ENCODE results near the gene NMT2. TPM values are rescaled to one million over a fixed set of nuclear protein-coding genes. Genes with fewer than 3 reads are reported as not detected.

The NMT2 gene
- total and polyA plus RNA-seq, 2 experiments from 2014 or later: 11.7 to 16.8 TPM

DNA sequence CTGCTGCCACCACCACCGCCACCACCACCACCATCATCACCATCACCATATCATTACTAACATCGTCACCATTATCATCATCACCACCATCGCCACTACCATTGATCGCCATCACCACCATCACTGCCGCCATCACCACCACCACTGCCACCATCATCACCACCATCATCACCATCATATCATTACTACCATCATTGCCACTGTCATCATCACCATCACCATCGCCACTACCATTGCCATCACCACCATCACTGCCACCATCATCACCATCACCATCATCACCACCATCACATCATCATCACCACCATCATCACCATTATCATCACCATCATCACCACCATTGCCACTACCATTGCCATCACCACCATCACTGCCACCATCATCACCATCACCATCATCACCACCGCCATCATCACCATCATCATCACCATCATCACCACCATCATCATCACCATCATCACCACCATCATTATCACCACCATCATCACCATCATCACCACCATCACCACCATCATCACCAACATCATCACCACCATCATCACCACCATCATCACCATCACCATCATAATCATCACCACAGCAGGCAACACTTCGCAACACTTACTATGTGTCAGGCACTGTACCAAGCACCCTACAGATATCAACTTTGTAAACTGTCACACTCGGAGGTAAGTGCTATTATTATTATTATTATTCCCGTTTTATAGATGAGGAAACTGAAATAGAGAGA lies 19.3 kb downstream of the NMT2 start:
- H3K36me3 Mint-ChIP-seq (ENCODE audit: low read depth): no peaks in the 10 kb centered on the region
- H3K4me3 Mint-ChIP-seq: no peak overlapping the region
- TF ChIP-seq, protein P1, sequence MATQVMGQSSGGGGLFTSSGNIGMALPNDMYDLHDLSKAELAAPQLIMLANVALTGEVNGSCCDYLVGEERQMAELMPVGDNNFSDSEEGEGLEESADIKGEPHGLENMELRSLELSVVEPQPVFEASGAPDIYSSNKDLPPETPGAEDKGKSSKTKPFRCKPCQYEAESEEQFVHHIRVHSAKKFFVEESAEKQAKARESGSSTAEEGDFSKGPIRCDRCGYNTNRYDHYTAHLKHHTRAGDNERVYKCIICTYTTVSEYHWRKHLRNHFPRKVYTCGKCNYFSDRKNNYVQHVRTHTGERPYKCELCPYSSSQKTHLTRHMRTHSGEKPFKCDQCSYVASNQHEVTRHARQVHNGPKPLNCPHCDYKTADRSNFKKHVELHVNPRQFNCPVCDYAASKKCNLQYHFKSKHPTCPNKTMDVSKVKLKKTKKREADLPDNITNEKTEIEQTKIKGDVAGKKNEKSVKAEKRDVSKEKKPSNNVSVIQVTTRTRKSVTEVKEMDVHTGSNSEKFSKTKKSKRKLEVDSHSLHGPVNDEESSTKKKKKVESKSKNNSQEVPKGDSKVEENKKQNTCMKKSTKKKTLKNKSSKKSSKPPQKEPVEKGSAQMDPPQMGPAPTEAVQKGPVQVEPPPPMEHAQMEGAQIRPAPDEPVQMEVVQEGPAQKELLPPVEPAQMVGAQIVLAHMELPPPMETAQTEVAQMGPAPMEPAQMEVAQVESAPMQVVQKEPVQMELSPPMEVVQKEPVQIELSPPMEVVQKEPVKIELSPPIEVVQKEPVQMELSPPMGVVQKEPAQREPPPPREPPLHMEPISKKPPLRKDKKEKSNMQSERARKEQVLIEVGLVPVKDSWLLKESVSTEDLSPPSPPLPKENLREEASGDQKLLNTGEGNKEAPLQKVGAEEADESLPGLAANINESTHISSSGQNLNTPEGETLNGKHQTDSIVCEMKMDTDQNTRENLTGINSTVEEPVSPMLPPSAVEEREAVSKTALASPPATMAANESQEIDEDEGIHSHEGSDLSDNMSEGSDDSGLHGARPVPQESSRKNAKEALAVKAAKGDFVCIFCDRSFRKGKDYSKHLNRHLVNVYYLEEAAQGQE (IDR thresholded peaks at IDR 0.05; ENCODE audit: unreplicated experiment): no peak
- no peak for TF ChIP-seq JUNB (IDR thresholded peaks at IDR 0.05; ENCODE audit: unreplicated experiment)
- no peak for TF ChIP-seq STAT1 (IDR thresholded peaks at IDR 0.05; ENCODE audit: unreplicated experiment)
- no peak for TF ChIP-seq POLR2AphosphoS5 (IDR thresholded peaks at IDR 0.05; ENCODE audit: low read depth)
- no peak for TF ChIP-seq ZNF114 (CRISPR knock-in tag; IDR thresholded peaks at IDR 0.05)
- ATAC-seq (no peak), DNase-seq (ENCODE audit: low spot score) (no peak)
- no peak overlapping the region for H3K27ac Mint-ChIP-seq
- Histone ChIP-seq H3K4me1 (ENCODE audit: insufficient read depth) (no peaks in the 10 kb centered on the region), H3K27ac (ENCODE audit: low read depth) (no peak overlapping the region), H2AFZ (no peak overlapping the region), H3F3A (replicated peaks; ENCODE audit: low read depth) (no peaks in the 10 kb centered on the region), H3K4me2 (no peak overlapping the region), H3K9me2 (ENCODE audit: insufficient read depth) (0 out of 2 replicates have a peak, but pooled peaks cover 7% of the 10 kb centered on the region), H3K4me3 (no peak overlapping the region), H3K79me2 (replicated peaks; ENCODE audit: insufficient read depth) (peaks cover 45% of the 10 kb centered on the region), H3K27me3 (ENCODE audit: insufficient read depth) (no peaks in the 10 kb centered on the region), H4K20me1 (replicated peaks; ENCODE audit: insufficient read depth) (peaks cover 4% of the 10 kb centered on the region), H3K36me3 (ENCODE audit: insufficient read depth) (no peaks in the 10 kb centered on the region)
- H3K27me3 Mint-ChIP-seq (ENCODE audit: insufficient read depth, low read depth, poor library complexity): peaks cover 4% of the 10 kb centered on the region
- no peaks in the 10 kb centered on the region for H3K9me3 Mint-ChIP-seq
- peaks cover 3% of the 10 kb centered on the region; the same call in 1 of the 3 replicates for H3K4me1 Mint-ChIP-seq

DNA sequence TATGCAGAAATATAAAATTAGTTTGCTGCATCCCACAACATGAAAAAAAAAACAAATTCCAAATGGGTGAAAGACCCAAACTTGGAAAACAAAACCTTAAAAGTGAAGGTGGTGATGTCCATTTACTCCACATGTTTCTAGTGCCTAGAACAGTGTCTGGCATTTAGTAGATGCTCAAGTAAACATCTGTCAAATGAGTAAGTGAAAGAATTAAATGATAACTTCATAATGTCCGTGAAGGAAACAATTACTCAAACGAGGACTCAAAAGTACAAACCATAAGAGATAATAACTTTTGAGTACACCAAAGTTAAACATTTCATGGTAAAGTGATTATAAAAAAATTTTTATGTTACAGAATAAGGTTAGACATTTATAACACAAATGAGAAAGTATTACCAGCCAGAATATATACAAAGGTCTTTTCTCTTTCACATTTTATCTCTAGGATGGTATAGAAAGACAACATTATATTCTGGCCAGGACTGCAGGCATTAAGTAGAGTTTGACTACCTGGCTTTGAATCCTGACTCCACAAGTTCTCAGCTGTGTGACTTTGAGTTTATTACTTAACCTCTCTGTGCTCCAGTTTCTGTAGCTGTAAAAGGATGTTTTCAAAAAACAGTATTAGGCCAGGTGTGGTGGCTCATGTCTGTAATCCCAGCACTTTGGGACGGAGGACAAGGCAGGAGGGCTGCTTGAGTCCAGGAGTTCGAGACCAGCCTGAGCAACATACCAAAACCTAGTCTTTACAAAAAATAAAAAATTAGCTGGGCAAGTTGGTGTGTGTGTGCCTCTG lies 20.7 kb downstream of the NMT2 start:
- no peak overlapping the region for H2AFZ ChIP-seq
- H3K27ac ChIP-seq (ENCODE audit: low read depth): no peak overlapping the region
- H3K9me2 ChIP-seq (ENCODE audit: insufficient read depth): 0 out of 2 replicates have a peak, but pooled peaks cover 7% of the 10 kb centered on the region
- no peaks in the 10 kb centered on the region for H3K9me3 Mint-ChIP-seq
- H3K79me2 ChIP-seq (replicated peaks; ENCODE audit: insufficient read depth): peaks cover 47% of the 10 kb centered on the region
- no peak overlapping the region for H3K4me2 ChIP-seq
- H3K27me3 Mint-ChIP-seq (ENCODE audit: insufficient read depth, low read depth, poor library complexity): peaks cover 4% of the 10 kb centered on the region
- H3K4me1 Mint-ChIP-seq: peaks cover 3% of the 10 kb centered on the region; the same call in 1 of the 3 replicates
- H3K36me3 ChIP-seq (ENCODE audit: insufficient read depth): no peaks in the 10 kb centered on the region
- DNase-seq (ENCODE audit: low spot score) (no peak), ATAC-seq (no peak)
- H3K27ac Mint-ChIP-seq: no peak overlapping the region
- no peak overlapping the region for H3K4me3 ChIP-seq
- no peaks in the 10 kb centered on the region for H3K36me3 Mint-ChIP-seq (ENCODE audit: low read depth)
- H3K4me3 Mint-ChIP-seq: no peak overlapping the region
- H3K4me1 ChIP-seq (ENCODE audit: insufficient read depth): no peaks in the 10 kb centered on the region
- H3F3A ChIP-seq (replicated peaks; ENCODE audit: low read depth): no peaks in the 10 kb centered on the region
- H4K20me1 ChIP-seq (replicated peaks; ENCODE audit: insufficient read depth): peaks cover 4% of the 10 kb centered on the region
- no peaks in the 10 kb centered on the region for H3K27me3 ChIP-seq (ENCODE audit: insufficient read depth)
- TF ChIP-seq EZH2 (IDR thresholded peaks at IDR 0.05; ENCODE audit: low read depth, unreplicated experiment): no peak
- TF ChIP-seq, protein P2, sequence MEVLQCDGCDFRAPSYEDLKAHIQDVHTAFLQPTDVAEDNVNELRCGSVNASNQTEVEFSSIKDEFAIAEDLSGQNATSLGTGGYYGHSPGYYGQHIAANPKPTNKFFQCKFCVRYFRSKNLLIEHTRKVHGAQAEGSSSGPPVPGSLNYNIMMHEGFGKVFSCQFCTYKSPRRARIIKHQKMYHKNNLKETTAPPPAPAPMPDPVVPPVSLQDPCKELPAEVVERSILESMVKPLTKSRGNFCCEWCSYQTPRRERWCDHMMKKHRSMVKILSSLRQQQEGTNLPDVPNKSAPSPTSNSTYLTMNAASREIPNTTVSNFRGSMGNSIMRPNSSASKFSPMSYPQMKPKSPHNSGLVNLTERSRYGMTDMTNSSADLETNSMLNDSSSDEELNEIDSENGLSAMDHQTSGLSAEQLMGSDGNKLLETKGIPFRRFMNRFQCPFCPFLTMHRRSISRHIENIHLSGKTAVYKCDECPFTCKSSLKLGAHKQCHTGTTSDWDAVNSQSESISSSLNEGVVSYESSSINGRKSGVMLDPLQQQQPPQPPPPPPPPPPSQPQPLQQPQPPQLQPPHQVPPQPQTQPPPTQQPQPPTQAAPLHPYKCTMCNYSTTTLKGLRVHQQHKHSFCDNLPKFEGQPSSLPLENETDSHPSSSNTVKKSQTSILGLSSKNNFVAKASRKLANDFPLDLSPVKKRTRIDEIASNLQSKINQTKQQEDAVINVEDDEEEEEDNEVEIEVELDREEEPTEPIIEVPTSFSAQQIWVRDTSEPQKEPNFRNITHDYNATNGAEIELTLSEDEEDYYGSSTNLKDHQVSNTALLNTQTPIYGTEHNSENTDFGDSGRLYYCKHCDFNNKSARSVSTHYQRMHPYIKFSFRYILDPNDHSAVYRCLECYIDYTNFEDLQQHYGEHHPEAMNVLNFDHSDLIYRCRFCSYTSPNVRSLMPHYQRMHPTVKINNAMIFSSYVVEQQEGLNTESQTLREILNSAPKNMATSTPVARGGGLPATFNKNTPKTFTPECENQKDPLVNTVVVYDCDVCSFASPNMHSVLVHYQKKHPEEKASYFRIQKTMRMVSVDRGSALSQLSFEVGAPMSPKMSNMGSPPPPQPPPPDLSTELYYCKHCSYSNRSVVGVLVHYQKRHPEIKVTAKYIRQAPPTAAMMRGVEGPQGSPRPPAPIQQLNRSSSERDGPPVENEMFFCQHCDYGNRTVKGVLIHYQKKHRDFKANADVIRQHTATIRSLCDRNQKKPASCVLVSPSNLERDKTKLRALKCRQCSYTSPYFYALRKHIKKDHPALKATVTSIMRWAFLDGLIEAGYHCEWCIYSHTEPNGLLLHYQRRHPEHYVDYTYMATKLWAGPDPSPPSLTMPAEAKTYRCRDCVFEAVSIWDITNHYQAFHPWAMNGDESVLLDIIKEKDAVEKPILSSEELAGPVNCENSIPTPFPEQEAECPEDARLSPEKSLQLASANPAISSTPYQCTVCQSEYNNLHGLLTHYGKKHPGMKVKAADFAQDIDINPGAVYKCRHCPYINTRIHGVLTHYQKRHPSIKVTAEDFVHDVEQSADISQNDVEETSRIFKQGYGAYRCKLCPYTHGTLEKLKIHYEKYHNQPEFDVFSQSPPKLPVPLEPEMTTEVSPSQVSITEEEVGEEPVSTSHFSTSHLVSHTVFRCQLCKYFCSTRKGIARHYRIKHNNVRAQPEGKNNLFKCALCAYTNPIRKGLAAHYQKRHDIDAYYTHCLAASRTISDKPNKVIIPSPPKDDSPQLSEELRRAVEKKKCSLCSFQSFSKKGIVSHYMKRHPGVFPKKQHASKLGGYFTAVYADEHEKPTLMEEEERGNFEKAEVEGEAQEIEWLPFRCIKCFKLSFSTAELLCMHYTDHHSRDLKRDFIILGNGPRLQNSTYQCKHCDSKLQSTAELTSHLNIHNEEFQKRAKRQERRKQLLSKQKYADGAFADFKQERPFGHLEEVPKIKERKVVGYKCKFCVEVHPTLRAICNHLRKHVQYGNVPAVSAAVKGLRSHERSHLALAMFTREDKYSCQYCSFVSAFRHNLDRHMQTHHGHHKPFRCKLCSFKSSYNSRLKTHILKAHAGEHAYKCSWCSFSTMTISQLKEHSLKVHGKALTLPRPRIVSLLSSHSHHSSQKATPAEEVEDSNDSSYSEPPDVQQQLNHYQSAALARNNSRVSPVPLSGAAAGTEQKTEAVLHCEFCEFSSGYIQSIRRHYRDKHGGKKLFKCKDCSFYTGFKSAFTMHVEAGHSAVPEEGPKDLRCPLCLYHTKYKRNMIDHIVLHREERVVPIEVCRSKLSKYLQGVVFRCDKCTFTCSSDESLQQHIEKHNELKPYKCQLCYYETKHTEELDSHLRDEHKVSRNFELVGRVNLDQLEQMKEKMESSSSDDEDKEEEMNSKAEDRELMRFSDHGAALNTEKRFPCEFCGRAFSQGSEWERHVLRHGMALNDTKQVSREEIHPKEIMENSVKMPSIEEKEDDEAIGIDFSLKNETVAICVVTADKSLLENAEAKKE (CRISPR knock-in tag; IDR thresholded peaks at IDR 0.05): no peak
- TF ChIP-seq EZH2phosphoT487 (IDR thresholded peaks at IDR 0.05; ENCODE audit: unreplicated experiment): no peak
- no peak for TF ChIP-seq ZNF331 (CRISPR knock-in tag; IDR thresholded peaks at IDR 0.05; ENCODE audit: low read depth)
- no peak for TF ChIP-seq POLR2AphosphoS5 (IDR thresholded peaks at IDR 0.05; ENCODE audit: low read depth)
- no peak for TF ChIP-seq CREB1 (CRISPR knock-in tag; IDR thresholded peaks at IDR 0.05; ENCODE audit: low read depth)
